C4-2B (cell line): ENCODE data around the gene OR4F6.

Experiments used
- CTCF ChIP-seq: fragments of 450-650 bp; conservative IDR thresholded peaks from 2 replicates; pipeline ENCODE4 v1.5.1; 2017; ENCODE audit warnings: mild to moderate bottlenecking
- ZFX ChIP-seq: fragments of 450-650 bp; IDR thresholded peaks from 2 replicates; pipeline ENCODE4 v1.6.1; 2017

- TF ChIP-seq CTCF: no peak
- TF ChIP-seq ZFX: no peak
Measured at GRCh38 chr15:101811902-101812301, 8.6 kb downstream of the OR4F6 start, which contains the start of gene OR4F15.
